HL-60 (cell line): ENCODE data around the gene KMT2C.
"Not testable (repeated sequence)": the region's sequence is repeated elsewhere in the genome, so short reads cannot be mapped to it uniquely, and the experiment has no call there.

Experiments used
- DNase-seq, 2 experiments: peaks; one replicate each; pipeline ENCODE4 v3.0.0-alpha.2; 2010 to 2020; ENCODE audit warnings: low read depth in 1 of 2, low spot score in 1 of 2
- H3K27ac ChIP-seq: fragments of 250-450 bp; sonication (Bioruptor Pico); replicated peaks from 2 replicates; pipeline ENCODE4 v1.5.1; 2020; ENCODE audit warnings: mild to moderate bottlenecking, moderate library complexity
- H3K27me3 ChIP-seq: fragments of 250-450 bp; sonication (Bioruptor Pico); 2 replicates; pipeline ENCODE4 v1.5.1; 2021; ENCODE audit warnings: mild to moderate bottlenecking, moderate library complexity; ENCODE audit not compliant: insufficient read depth, poor library complexity, severe bottlenecking
- H3K4me3 ChIP-seq: replicated peaks from 2 replicates; pipeline ENCODE4 v1.5.1; 2011; ENCODE audit warnings: mild to moderate bottlenecking, control low read depth, low read length; ENCODE audit not compliant: insufficient read depth
- GABPA ChIP-seq: IDR thresholded peaks from 2 replicates; pipeline ENCODE4 v1.6.1; 2012; ENCODE audit warnings: low read depth
- POLR2AphosphoS5 ChIP-seq: IDR thresholded peaks from 2 replicates; pipeline ENCODE4 v1.6.1; 2012; ENCODE audit warnings: low read depth
- SPI1 ChIP-seq: IDR thresholded peaks from 2 replicates; pipeline ENCODE4 v1.6.1; 2012; ENCODE audit warnings: low read depth, mild to moderate bottlenecking, borderline replicate concordance
- TF ChIP-seq, protein P1 (sequence below): IDR thresholded peaks from one replicate; pipeline ENCODE4 v1.5.1; 2011; ENCODE audit warnings: low read length, control low read depth, inconsistent platforms; ENCODE audit not compliant: insufficient read depth
- TF ChIP-seq, protein P2 (sequence below): IDR thresholded peaks from 2 replicates; pipeline ENCODE4 v1.6.1; 2012; ENCODE audit warnings: low read depth; ENCODE audit not compliant: insufficient replicate concordance

KMT2C gene

DNA sequence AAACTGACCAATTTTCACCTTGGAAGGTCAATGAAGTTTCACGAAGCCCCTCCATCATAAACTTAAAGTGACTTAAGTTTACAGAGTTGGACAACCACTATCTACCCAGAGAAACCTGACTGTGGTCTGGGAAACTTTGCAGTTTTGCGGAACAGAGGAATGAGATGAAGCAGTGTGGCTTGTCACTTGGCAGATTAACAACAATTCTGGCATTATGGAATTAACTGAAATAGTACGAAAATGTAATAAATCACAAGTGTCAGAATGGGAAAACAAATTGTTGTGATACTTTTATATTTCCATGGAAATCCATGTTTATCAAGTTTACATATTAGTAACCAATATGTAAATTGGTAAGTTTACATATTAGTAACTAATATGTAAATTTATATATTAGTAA lies 4.9 kb downstream of the KMT2C start:
- TF ChIP-seq GABPA (no peak), POLR2AphosphoS5 (no peak), SPI1 (no peak)
- TF ChIP-seq, protein P1, sequence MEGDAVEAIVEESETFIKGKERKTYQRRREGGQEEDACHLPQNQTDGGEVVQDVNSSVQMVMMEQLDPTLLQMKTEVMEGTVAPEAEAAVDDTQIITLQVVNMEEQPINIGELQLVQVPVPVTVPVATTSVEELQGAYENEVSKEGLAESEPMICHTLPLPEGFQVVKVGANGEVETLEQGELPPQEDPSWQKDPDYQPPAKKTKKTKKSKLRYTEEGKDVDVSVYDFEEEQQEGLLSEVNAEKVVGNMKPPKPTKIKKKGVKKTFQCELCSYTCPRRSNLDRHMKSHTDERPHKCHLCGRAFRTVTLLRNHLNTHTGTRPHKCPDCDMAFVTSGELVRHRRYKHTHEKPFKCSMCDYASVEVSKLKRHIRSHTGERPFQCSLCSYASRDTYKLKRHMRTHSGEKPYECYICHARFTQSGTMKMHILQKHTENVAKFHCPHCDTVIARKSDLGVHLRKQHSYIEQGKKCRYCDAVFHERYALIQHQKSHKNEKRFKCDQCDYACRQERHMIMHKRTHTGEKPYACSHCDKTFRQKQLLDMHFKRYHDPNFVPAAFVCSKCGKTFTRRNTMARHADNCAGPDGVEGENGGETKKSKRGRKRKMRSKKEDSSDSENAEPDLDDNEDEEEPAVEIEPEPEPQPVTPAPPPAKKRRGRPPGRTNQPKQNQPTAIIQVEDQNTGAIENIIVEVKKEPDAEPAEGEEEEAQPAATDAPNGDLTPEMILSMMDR = no peak
- TF ChIP-seq, protein P2, sequence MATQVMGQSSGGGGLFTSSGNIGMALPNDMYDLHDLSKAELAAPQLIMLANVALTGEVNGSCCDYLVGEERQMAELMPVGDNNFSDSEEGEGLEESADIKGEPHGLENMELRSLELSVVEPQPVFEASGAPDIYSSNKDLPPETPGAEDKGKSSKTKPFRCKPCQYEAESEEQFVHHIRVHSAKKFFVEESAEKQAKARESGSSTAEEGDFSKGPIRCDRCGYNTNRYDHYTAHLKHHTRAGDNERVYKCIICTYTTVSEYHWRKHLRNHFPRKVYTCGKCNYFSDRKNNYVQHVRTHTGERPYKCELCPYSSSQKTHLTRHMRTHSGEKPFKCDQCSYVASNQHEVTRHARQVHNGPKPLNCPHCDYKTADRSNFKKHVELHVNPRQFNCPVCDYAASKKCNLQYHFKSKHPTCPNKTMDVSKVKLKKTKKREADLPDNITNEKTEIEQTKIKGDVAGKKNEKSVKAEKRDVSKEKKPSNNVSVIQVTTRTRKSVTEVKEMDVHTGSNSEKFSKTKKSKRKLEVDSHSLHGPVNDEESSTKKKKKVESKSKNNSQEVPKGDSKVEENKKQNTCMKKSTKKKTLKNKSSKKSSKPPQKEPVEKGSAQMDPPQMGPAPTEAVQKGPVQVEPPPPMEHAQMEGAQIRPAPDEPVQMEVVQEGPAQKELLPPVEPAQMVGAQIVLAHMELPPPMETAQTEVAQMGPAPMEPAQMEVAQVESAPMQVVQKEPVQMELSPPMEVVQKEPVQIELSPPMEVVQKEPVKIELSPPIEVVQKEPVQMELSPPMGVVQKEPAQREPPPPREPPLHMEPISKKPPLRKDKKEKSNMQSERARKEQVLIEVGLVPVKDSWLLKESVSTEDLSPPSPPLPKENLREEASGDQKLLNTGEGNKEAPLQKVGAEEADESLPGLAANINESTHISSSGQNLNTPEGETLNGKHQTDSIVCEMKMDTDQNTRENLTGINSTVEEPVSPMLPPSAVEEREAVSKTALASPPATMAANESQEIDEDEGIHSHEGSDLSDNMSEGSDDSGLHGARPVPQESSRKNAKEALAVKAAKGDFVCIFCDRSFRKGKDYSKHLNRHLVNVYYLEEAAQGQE = no peak
- no peak overlapping the region for H3K27ac ChIP-seq
- H3K27me3 ChIP-seq = no peaks in the 10 kb centered on the region
- DNase-seq = no peak
- H3K4me3 ChIP-seq = no peak overlapping the region

DNA sequence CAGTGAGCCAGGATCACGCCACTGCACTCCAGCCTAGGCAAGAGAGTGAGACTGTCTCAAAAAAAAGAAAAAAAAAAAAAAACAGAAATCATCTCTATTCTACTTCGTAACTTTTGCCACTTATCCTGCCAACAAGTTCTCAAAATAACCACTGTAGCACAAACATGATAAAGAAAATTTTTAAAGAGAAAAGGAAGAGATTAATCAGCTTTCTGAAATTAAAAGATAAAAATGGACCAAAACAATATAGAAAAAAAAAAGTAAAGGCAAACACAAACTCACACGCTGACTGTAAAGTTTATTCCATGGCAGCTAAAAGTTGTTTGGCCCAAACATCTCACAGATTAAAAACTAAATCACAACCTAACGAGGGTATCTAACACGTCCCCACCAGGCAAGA lies 5.7 kb downstream of the KMT2C start:
- not testable (repeated sequence) for H3K27me3 ChIP-seq, H3K27ac ChIP-seq, DNase-seq, H3K4me3 ChIP-seq

DNA sequence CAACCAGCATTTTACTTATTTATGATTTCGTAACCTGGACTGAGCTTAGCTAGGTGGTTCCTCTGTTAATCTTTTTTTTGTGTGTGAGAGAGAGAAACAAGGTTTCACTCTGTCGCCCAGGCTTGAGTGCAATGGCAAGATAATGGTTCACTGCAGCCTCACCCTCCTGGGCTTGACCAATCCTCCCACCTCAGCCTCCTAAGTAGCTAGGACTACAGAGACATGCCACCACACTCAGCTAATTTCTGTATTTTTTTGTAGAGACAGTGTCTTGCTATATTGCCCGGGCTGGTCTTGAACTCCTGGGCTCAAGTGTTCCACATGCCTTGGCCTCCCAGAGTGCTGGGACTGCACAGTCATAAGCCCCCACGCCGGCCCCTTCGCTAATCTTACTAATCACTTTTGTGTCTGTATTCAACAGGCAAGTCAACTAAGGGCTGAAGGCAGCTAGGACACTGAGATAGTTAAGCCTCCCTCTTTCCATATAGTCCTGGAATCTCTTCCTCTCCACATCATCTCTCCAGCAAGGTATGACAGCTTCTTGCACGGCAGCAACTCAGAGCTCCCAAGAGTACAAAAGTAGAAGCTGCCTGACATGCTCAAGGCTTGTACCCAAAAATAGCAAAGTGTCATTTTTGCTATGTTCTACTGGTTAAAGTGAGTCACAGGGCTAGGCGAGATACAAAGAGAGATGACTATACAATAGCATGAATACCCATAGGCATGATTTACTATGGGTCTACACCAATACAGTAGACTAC lies 11.3 kb downstream of the KMT2C start:
- no peak for DNase-seq
- H3K27me3 ChIP-seq = no peaks in the 10 kb centered on the region
- H3K27ac ChIP-seq = no peak overlapping the region
- TF ChIP-seq SPI1 = no peak
- TF ChIP-seq, protein P2 = no peak
- no peak overlapping the region for H3K4me3 ChIP-seq

DNA sequence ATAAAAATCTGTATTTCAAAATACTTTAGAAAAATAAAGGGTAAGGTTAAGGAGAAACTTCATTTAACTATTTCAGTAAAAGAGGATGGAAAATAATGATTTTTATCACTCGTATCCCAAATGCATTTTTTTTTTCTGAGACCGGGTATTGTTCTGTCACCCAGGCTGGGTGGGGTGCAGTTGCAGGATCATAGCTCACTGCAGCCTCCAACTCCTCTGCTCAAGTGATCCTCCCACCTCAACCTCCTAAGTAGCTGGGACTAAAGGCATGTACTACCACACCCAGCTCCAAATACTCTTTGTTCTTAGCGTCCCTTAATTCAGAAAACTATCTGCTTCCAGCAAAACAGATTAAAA lies 11.8 kb downstream of the KMT2C start:
- TF ChIP-seq, protein P2 = no peak
- TF ChIP-seq POLR2AphosphoS5 (no peak), SPI1 (no peak), GABPA (no peak)
- TF ChIP-seq, protein P1 = no peak
- Histone ChIP-seq H3K4me3 (no peak overlapping the region), H3K27ac (no peak overlapping the region)

DNA sequence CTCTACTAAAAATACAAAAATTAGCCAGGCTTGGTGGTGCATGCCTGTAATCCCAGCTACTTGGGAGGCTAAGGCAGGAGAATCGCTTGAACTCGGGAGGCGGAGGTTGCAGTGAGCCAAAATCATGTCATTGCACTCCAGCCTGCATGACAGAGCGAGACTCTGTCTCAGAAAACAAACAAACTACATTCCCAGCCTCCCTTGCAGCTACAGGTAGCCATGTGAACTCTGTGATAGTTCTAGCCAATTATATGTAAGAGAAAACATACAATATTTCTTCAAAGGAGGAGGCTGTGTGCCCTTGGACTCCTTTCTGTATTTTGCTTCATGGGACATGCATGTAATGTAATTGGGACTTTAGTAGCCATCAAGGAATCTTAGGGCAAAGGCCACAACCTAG lies 12.6 kb downstream of the KMT2C start:
- not testable (repeated sequence) for H3K27me3 ChIP-seq, DNase-seq, H3K4me3 ChIP-seq, H3K27ac ChIP-seq

More for the DNA sequence above, 11.8 kb downstream of the KMT2C start:
- H3K27me3 ChIP-seq = no peaks in the 10 kb centered on the region
- DNase-seq = no peak

DNA sequence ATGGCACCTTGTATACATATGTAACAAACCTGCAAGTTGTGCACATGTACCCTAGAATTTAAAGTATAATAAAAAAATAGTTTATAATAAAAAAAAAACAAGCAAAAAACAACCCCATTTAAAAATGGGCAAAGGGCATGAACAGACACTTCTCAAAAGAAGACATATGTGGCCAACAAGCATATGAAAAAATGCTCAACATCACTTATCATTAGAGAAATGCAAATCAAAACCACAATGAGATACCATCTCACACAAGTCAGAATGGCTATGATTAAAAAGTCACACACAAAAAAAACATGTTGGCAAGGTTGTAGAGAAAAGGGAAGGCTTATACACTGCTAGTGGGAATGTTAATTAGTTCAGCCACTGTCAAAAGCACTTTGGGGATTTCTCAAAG lies 14.9 kb downstream of the KMT2C start:
- not testable (repeated sequence) for DNase-seq, H3K27me3 ChIP-seq, H3K4me3 ChIP-seq, H3K27ac ChIP-seq
